Measurements from ENCODE around the gene IL18R1. TPM values are rescaled to one million over a fixed set of nuclear protein-coding genes. Genes with fewer than 3 reads are reported as not detected.

IL18R1 gene
- total RNA-seq, 6 donors from 2014 or later: 9.4 to 46.9 (median 34.8) TPM

GRCh38 chr2:102420290-102420689, 64.7 kb downstream of the IL18R1 start:
- ATAC-seq (ENCODE audit: low FRiP score in 2 of 2) (no peak), DNase-seq (no peak)
- Histone ChIP-seq H3K27ac (peak overlapping the region in 3 of 4 donors; percentile 13 to 76 (median 49)), H3K4me1 (no peaks in the 10 kb centered on the region), H3K36me3 (no peaks in the 10 kb centered on the region), H3K9me3 (no peaks in the 10 kb centered on the region), H3K4me3 (no peak overlapping the region), H3K27me3 (no peaks in the 10 kb centered on the region)
- TF ChIP-seq CTCF (IDR thresholded peaks at IDR 0.05) (no peak), EP300 (IDR thresholded peaks at IDR 0.05) (no peak), POLR2AphosphoS5 (IDR thresholded peaks at IDR 0.05) (no peak), POLR2A (IDR thresholded peaks at IDR 0.05) (no peak)
- WGBS, 2 donors: 86 to 92% methylated on average over 4 of the region's 4 CpGs

- H3K9me3 ChIP-seq: no peaks in the 10 kb centered on the region
- 68 to 82% methylated on average over 5 of the region's 5 CpGs for WGBS, 2 donors
- no peaks in the 10 kb centered on the region for H3K4me1 ChIP-seq
- no peak for TF ChIP-seq EP300 (IDR thresholded peaks at IDR 0.05)
- TF ChIP-seq POLR2AphosphoS5 (IDR thresholded peaks at IDR 0.05): no peak
- TF ChIP-seq CTCF (IDR thresholded peaks at IDR 0.05): no peak
- no peak for TF ChIP-seq POLR2A (IDR thresholded peaks at IDR 0.05)
- ATAC-seq (ENCODE audit: low FRiP score in 2 of 2) (no peak), DNase-seq (no peak)
- no peak overlapping the region for H3K4me3 ChIP-seq
- no peaks in the 10 kb centered on the region for H3K36me3 ChIP-seq
- H3K27me3 ChIP-seq: no peaks in the 10 kb centered on the region
- H3K27ac ChIP-seq: peak overlapping the region; percentile 52 to 76 (median 62)
Observed at GRCh38 chr2:102421890-102422759, 66.5 kb downstream of the IL18R1 start.

GRCh38 chr2:102422910-102423309, 67.3 kb downstream of the IL18R1 start, which contains the start of gene IL18RAP:
TSS of gene IL18RAP (plus strand) at chr2:102423160. CDS start at chr2:102423278, 118 bp downstream.
- Histone ChIP-seq H3K9me3 (no peaks in the 10 kb centered on the region), H3K4me1 (no peaks in the 10 kb centered on the region), H3K4me3 (peak within 1 kb of the TSS in 1 of 4 donors; percentile 4), H3K27me3 (no peaks in the 10 kb centered on the region), H3K27ac (peak within 1 kb of the TSS; percentile 52 to 76 (median 62)), H3K36me3 (no peaks in the 10 kb centered on the region)
- DNase-seq (no peak), ATAC-seq (ENCODE audit: low FRiP score in 2 of 2) (no peak)
- TF ChIP-seq CTCF (IDR thresholded peaks at IDR 0.05) (no peak), EP300 (IDR thresholded peaks at IDR 0.05) (no peak), POLR2AphosphoS5 (IDR thresholded peaks at IDR 0.05) (no peak), POLR2A (IDR thresholded peaks at IDR 0.05) (peak in 1 of 4 donors; percentile 8)
- WGBS, 2 donors: 62 to 75% methylated on average over 3 of the region's 3 CpGs

GRCh38 chr2:102423368-102423767, 67.8 kb downstream of the IL18R1 start:
- Histone ChIP-seq H3K4me3 (peak overlapping the region in 1 of 4 donors; percentile 4), H3K9me3 (no peaks in the 10 kb centered on the region), H3K27ac (peak overlapping the region in 3 of 4 donors; percentile 36 to 76 (median 56)), H3K4me1 (no peaks in the 10 kb centered on the region), H3K36me3 (no peaks in the 10 kb centered on the region), H3K27me3 (no peaks in the 10 kb centered on the region)
- DNase-seq: no peak
- no peak for ATAC-seq (ENCODE audit: low FRiP score in 2 of 2)
- WGBS, 2 donors: 85% methylated on average over 2 of the region's 2 CpGs
- no peak for TF ChIP-seq CTCF (IDR thresholded peaks at IDR 0.05)
- no peak for TF ChIP-seq EP300 (IDR thresholded peaks at IDR 0.05)
- TF ChIP-seq POLR2A (IDR thresholded peaks at IDR 0.05): no peak
- no peak for TF ChIP-seq POLR2AphosphoS5 (IDR thresholded peaks at IDR 0.05)
